A673 (cell line): ENCODE results near the gene DHRS13. TPM values are rescaled to one million over a fixed set of nuclear protein-coding genes. Genes with fewer than 3 reads are reported as not detected.

Experiments
- BruUV-seq: library from RNA; stranded (reverse); fragments of 400-500 nt; replicated peaks from 2 replicates; lab custom pipeline; 2021; lab: Mats Ljungman, UMichigan
- CTCF ChIA-PET: fragments of 300-600 bp; sonication (Branson Sonifier 250); formaldehyde crosslinking; loops from one replicate; lab custom pipeline; 2022; ENCODE audit warnings: antibody characterized with exemption; lab: Charles Lee
- POLR2A ChIA-PET: fragments of 300-600 bp; sonication (Branson Sonifier 250); formaldehyde crosslinking; loops from one replicate; lab custom pipeline; 2022; ENCODE audit warnings: antibody characterized with exemption; ENCODE audit not compliant: low non-redundant PET; lab: Charles Lee
- DNase-seq: peaks from one replicate; pipeline ENCODE4 v3.0.0-alpha.2; 2015; ENCODE audit warnings: low spot score
- H3K27ac ChIP-seq: fragments of 200-600 bp; sonication (generic); 2 replicates; pipeline ENCODE4 v1.5.1; 2016; ENCODE audit warnings: mixed run types, low read depth, mild to moderate bottlenecking, mixed read lengths, antibody characterized with exemption, low read length; ENCODE audit not compliant: poor library complexity, severe bottlenecking
- H3K27me3 ChIP-seq: fragments of 200-600 bp; sonication (generic); replicated peaks from 2 replicates; pipeline ENCODE4 v1.6.1; 2017; ENCODE audit warnings: mixed run types, low read depth, mild to moderate bottlenecking, mixed read lengths, antibody characterized with exemption, low read length; ENCODE audit not compliant: insufficient read depth, poor library complexity
- H3K36me3 ChIP-seq: fragments of 200-600 bp; sonication (generic); 2 replicates; pipeline ENCODE4 v1.6.1; 2016; ENCODE audit warnings: mixed run types, mild to moderate bottlenecking, mixed read lengths, antibody characterized with exemption, low read length; ENCODE audit not compliant: insufficient read depth, poor library complexity, severe bottlenecking
- H3K4me1 ChIP-seq: fragments of 200-600 bp; sonication (generic); 2 replicates; pipeline ENCODE4 v1.6.1; 2017; ENCODE audit warnings: mixed run types, mild to moderate bottlenecking, mixed read lengths, antibody characterized with exemption, low read length; ENCODE audit not compliant: insufficient read depth, poor library complexity, severe bottlenecking
- H3K4me3 ChIP-seq: fragments of 200-600 bp; sonication (generic); 2 replicates; pipeline ENCODE4 v1.5.1; 2016; ENCODE audit warnings: low read depth, mixed run types, mild to moderate bottlenecking, mixed read lengths, low read length; ENCODE audit not compliant: poor library complexity, severe bottlenecking
- H3K9me3 ChIP-seq: fragments of 200-600 bp; sonication (generic); 2 replicates; pipeline ENCODE4 v1.6.1; 2016; ENCODE audit warnings: mixed run types, low read depth, mild to moderate bottlenecking, mixed read lengths, antibody characterized with exemption, low read length; ENCODE audit not compliant: poor library complexity, severe bottlenecking
- EZH2 ChIP-seq: fragments of 200-600 bp; sonication (generic); IDR thresholded peaks from 2 replicates; pipeline ENCODE4 v1.6.1; 2017; ENCODE audit warnings: borderline replicate concordance, low read depth, mild to moderate bottlenecking, mixed read lengths, antibody characterized with exemption, low read length; ENCODE audit not compliant: poor library complexity, severe bottlenecking
- intact Hi-C: fragments of 100-400 bp; cut with micrococcal nuclease; formaldehyde crosslinking; loops from one replicate; pipeline ENCODE4 v1.10.0; 2022; ENCODE audit not compliant: unreplicated experiment
- total RNA-seq: library from RNA; stranded (reverse); gene quantifications from 2 replicates; pipeline ENCODE4 v1.2.3, GENCODE V29; 2021
- TF ChIP-seq, protein P1 (sequence below): fragments of 300-800, 200-600 bp; sonication (generic); conservative IDR thresholded peaks from 2 replicates; pipeline ENCODE4 v1.5.1; 2017; ENCODE audit warnings: low read depth, mild to moderate bottlenecking, antibody characterized with exemption, low read length, moderate library complexity, mixed read lengths

Gene DHRS13
- total RNA-seq, 1 experiment from 2014 or later = 41.9 TPM

DNA sequence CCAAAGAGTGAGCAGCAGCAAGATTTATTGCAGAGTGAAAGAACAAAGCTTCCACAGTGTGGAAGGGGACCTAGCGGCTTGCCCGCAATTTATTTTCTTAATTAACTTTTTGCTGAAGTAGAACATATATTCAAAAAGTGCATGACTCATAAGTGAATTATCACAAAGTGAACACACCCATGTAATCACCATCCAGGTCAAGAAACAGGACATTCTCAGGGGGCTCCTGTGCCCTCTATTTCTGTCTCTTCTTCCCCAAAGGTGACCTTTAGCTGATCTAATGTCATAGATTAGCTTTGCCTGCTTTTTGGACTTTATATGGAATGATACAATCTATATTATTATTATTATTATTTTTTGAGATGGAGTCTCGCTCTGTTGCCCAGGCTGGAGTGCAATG is 28.1 kb downstream of the DHRS13 start:
- H3K9me3 ChIP-seq = no peaks in the 10 kb centered on the region
- intact Hi-C loops = no loop called here
- TF ChIP-seq, protein P1, sequence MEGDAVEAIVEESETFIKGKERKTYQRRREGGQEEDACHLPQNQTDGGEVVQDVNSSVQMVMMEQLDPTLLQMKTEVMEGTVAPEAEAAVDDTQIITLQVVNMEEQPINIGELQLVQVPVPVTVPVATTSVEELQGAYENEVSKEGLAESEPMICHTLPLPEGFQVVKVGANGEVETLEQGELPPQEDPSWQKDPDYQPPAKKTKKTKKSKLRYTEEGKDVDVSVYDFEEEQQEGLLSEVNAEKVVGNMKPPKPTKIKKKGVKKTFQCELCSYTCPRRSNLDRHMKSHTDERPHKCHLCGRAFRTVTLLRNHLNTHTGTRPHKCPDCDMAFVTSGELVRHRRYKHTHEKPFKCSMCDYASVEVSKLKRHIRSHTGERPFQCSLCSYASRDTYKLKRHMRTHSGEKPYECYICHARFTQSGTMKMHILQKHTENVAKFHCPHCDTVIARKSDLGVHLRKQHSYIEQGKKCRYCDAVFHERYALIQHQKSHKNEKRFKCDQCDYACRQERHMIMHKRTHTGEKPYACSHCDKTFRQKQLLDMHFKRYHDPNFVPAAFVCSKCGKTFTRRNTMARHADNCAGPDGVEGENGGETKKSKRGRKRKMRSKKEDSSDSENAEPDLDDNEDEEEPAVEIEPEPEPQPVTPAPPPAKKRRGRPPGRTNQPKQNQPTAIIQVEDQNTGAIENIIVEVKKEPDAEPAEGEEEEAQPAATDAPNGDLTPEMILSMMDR = no peak
- no peak for TF ChIP-seq EZH2
- no TSS peak for BruUV-seq
- no peaks in the 10 kb centered on the region for H3K27me3 ChIP-seq
- peaks cover under 1% of the 10 kb centered on the region for H3K36me3 ChIP-seq
- ChIA-PET POLR2A (interaction anchor here (0.6 kb wide), 1 partner anchor 18 kb away, joined by 11 read pairs; no protein-coding TSS in a partner anchor), CTCF (interaction anchor here (0.7 kb wide), 1 partner anchor 73 kb away, joined by 3 read pairs; no protein-coding TSS in a partner anchor)
- H3K4me1 ChIP-seq = no peaks in the 10 kb centered on the region
- no peak overlapping the region for H3K4me3 ChIP-seq
- H3K27ac ChIP-seq = no peak overlapping the region
- DNase-seq = no peak

DNA sequence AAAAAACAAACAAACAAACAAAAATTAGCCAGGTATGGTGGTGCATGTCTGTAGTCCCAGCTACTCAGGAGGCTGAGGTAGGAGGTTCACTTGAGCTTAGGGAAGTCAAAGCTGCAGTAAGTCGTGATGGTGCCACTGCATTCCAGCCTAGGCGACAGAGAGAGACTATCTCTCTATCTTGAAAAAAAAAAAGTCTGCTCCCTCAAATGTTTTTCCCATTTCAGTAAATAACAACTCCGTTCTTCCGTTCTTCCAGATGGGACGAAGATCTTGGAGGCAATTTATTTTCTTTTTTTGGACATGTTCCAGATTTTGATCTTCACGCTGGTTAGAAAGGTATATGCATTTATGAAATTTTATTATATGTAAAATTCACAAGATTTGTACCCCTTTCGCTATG is 29.0 kb downstream of the DHRS13 start:
- no peaks in the 10 kb centered on the region for H3K4me1 ChIP-seq
- intact Hi-C loops = no loop called here
- no peak overlapping the region for H3K4me3 ChIP-seq
- H3K9me3 ChIP-seq = no peaks in the 10 kb centered on the region
- DNase-seq = no peak
- TF ChIP-seq, protein P1 = no peak
- no peak for TF ChIP-seq EZH2
- BruUV-seq = no TSS peak
- ChIA-PET POLR2A (no interaction called here), CTCF (no interaction called here)
- H3K27ac ChIP-seq = no peak overlapping the region
- H3K27me3 ChIP-seq = no peaks in the 10 kb centered on the region
- H3K36me3 ChIP-seq = no peaks in the 10 kb centered on the region

DNA sequence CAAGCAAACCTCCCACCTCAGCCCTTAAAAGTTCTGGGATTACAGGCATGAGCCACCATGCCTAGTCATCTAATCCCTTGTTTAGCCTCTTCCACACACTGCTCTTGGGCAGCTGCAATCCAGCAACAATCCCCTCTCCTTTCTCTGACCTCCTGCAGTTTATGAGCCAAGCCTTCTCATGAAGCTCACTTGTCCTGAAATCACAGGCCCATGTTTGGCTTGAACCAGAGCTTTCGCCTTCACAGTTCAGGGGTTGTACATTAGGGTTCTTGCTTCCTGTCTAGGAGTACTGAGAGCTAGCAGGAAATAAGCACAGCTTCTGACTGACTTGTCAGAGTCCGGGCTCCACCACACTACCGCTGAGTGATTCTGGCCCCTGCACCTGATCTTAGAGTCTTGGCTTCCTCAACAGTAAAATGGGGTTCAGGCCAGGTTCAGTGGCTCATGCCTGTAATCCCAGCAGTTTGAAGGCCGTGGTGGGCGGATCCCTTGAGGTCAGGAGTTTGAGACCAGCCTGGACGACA is 31.8 kb downstream of the DHRS13 start:
- BruUV-seq = no TSS peak
- Histone ChIP-seq H3K36me3 (no peaks in the 10 kb centered on the region), H3K9me3 (no peaks in the 10 kb centered on the region), H3K27ac (no peak overlapping the region), H3K27me3 (no peaks in the 10 kb centered on the region), H3K4me3 (no peak overlapping the region), H3K4me1 (no peaks in the 10 kb centered on the region)
- no peak for TF ChIP-seq EZH2
- TF ChIP-seq, protein P1 = no peak
- intact Hi-C loops = no loop called here
- POLR2A ChIA-PET = no interaction called here
- CTCF ChIA-PET = no interaction called here
- no peak for DNase-seq
